ENCODE data around the gene GDF10. TPM values are rescaled to one million over a fixed set of nuclear protein-coding genes. Genes with fewer than 3 reads are reported as not detected.

Gene GDF10
- total and polyA plus RNA-seq, 10 of the 15 experiments (the other 5 are each of a cell fraction or from before 2014, with no cell fraction given) = not detected

DNA sequence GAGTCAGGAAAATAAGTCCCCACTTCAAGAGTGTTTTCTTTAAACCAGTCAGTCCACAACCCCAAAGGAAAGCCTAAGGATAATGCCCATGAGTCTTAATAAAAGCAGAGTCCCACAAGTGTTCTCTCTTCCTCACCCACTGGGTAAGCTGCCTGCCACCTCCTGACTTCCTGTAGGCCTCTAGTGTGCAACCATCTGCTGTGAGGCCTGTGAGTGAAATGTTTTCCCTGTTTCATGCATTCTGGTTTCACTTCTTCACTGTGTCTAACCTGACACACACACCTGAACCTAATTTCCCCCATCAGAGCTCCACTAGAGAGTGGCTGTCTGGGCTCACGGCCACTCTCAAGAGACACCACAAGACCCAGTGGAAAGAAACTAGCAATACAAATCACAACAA lies 38.9 kb upstream of the GDF10 start:
- ChIA-PET RAD21 (ENCODE audit: unreplicated experiment) (interaction anchor here (1.0 to 2.2 kb wide), 3 partner anchors 49 to 213 kb away, joined by 3 to 9 read pairs (median 4); no protein-coding TSS in a partner anchor), SMC1A (ENCODE audit: uncharacterized antibody, unreplicated experiment) (interaction anchor here (1.1 to 2.7 kb wide), 6 partner anchors 13 to 53 kb away, joined by 4 to 13 read pairs (median 5); no protein-coding TSS in a partner anchor), CTCF (interaction anchor here (0.6 to 2.9 kb wide), 2 partner anchors 52 to 213 kb away, joined by 3 to 12 read pairs; no protein-coding TSS in a partner anchor), POLR2A (no interaction called here)
- H4K20me1 ChIP-seq (ENCODE audit: control insufficient read depth, insufficient read depth) = no peaks in the 10 kb centered on the region
- FAIRE-seq (no peak), ATAC-seq (peak; percentile 95), DNase-seq (ENCODE audit: low read depth, low spot score) (peak; percentile 82)
- intact Hi-C loops (cut with micrococcal nuclease; ENCODE audit: unreplicated experiment) (no loop called here), in situ Hi-C loops (cut with MboI) (no loop called here)
- H3K79me2 ChIP-seq (ENCODE audit: control insufficient read depth, insufficient read depth, low read length) = no peaks in the 10 kb centered on the region
- H3K4me3 ChIP-seq = no peak overlapping the region
- H2AFZ ChIP-seq (ENCODE audit: control insufficient read depth, low read depth, low read length) = no peak overlapping the region
- H3K27me3 ChIP-seq (replicated peaks in 1 of 2; ENCODE audit: control insufficient read depth in 2 of 2, insufficient read depth in 2 of 2, low read length in 1 of 2) = no peaks in the 10 kb centered on the region
- H3K4me2 ChIP-seq (ENCODE audit: control insufficient read depth, insufficient read depth) = peak overlapping the region; percentile 2; the same call in 1 of the 2 replicates
- no peak overlapping the region for H3K9ac ChIP-seq (ENCODE audit: control insufficient read depth, insufficient read depth, low read length)
- H3K27ac ChIP-seq (ENCODE audit: control insufficient read depth, insufficient read depth) = no peak overlapping the region
- no TSS peak for BruUV-seq (replicated peaks)
- H3K4me1 ChIP-seq (ENCODE audit: control insufficient read depth, insufficient read depth, low read length) = peaks cover 21% of the 10 kb centered on the region
- H3K9me3 ChIP-seq (replicated peaks; ENCODE audit: control insufficient read depth, insufficient read depth, low read length) = no peaks in the 10 kb centered on the region; the same call in 2 of the 3 replicates
- no peaks in the 10 kb centered on the region for H3K36me3 ChIP-seq (ENCODE audit: control insufficient read depth in 2 of 2, insufficient read depth in 2 of 2, low read length in 1 of 2)
- 0% methylated on average over 1 of the region's 1 CpG for whole genome bisulfite sequencing (ENCODE audit: insufficient coverage, insufficient replicate concordance, low lambda C conversion rate, missing lambda C conversion rate)
- 0 out of 2 replicates have a peak, but pooled peaks have one; percentile 26 for TF ChIP-seq GATAD2B (conservative IDR thresholded peaks at IDR 0.05; ENCODE audit: low read depth)
- no peak for TF ChIP-seq RELA (IDR thresholded peaks at IDR 0.05; ENCODE audit: borderline replicate concordance, partially characterized antibody)
- TF ChIP-seq, protein P1, sequence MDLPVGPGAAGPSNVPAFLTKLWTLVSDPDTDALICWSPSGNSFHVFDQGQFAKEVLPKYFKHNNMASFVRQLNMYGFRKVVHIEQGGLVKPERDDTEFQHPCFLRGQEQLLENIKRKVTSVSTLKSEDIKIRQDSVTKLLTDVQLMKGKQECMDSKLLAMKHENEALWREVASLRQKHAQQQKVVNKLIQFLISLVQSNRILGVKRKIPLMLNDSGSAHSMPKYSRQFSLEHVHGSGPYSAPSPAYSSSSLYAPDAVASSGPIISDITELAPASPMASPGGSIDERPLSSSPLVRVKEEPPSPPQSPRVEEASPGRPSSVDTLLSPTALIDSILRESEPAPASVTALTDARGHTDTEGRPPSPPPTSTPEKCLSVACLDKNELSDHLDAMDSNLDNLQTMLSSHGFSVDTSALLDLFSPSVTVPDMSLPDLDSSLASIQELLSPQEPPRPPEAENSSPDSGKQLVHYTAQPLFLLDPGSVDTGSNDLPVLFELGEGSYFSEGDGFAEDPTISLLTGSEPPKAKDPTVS (IDR thresholded peaks at IDR 0.05; ENCODE audit: low read depth, low read length) = no peak
- TF ChIP-seq NFIC (IDR thresholded peaks at IDR 0.05; ENCODE audit: low read depth, low read length) = peak; percentile 62; the same call in 1 of the 2 replicates
- peak in 1 of 2 experiments; percentile 28; a peak in 1 of 4 replicates for TF ChIP-seq BHLHE40 (IDR thresholded peaks at IDR 0.05; ENCODE audit: borderline replicate concordance in 1 of 2, low read depth in 2 of 2, low read length in 1 of 2)
- TF ChIP-seq TCF12 (IDR thresholded peaks at IDR 0.05; ENCODE audit: low read depth, low read length) = peak; percentile 41; the same call in 1 of the 2 replicates
- no peak for TF ChIP-seq ZNF217 (IDR thresholded peaks at IDR 0.05)
- 0 out of 2 replicates have a peak, but pooled peaks have one; percentile 3 for TF ChIP-seq BCL11A (IDR thresholded peaks at IDR 0.05; ENCODE audit: low read depth, low read length)
- peak; percentile 80 to 82 for TF ChIP-seq IKZF2 (IDR thresholded peaks at IDR 0.05)
- no peak for TF ChIP-seq BMI1 (IDR thresholded peaks at IDR 0.05; ENCODE audit: borderline replicate concordance)
- TF ChIP-seq RB1 (IDR thresholded peaks at IDR 0.05; ENCODE audit: borderline replicate concordance) = no peak
- TF ChIP-seq, protein P2, sequence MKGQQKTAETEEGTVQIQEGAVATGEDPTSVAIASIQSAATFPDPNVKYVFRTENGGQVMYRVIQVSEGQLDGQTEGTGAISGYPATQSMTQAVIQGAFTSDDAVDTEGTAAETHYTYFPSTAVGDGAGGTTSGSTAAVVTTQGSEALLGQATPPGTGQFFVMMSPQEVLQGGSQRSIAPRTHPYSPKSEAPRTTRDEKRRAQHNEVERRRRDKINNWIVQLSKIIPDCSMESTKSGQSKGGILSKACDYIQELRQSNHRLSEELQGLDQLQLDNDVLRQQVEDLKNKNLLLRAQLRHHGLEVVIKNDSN (IDR thresholded peaks at IDR 0.05; ENCODE audit: borderline replicate concordance, extremely low read length, insufficient read depth, low read depth, low read length) = no peak
- 0 out of 2 replicates have a peak, but pooled peaks have one; percentile 55 for TF ChIP-seq MTA2 (IDR thresholded peaks at IDR 0.05; ENCODE audit: low read depth)
- TF ChIP-seq TCF3 (IDR thresholded peaks at IDR 0.05; ENCODE audit: borderline replicate concordance, insufficient read depth, low read depth, low read length) = peak; percentile 67; the same call in 1 of the 2 replicates
- TF ChIP-seq, protein P3, sequence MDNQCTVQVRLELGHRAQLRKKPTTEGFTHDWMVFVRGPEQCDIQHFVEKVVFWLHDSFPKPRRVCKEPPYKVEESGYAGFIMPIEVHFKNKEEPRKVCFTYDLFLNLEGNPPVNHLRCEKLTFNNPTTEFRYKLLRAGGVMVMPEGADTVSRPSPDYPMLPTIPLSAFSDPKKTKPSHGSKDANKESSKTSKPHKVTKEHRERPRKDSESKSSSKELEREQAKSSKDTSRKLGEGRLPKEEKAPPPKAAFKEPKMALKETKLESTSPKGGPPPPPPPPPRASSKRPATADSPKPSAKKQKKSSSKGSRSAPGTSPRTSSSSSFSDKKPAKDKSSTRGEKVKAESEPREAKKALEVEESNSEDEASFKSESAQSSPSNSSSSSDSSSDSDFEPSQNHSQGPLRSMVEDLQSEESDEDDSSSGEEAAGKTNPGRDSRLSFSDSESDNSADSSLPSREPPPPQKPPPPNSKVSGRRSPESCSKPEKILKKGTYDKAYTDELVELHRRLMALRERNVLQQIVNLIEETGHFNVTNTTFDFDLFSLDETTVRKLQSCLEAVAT (IDR thresholded peaks at IDR 0.05) = peak; percentile 85
- no peak for TF ChIP-seq BCLAF1 (IDR thresholded peaks at IDR 0.05)
